Measurements from ENCODE around the gene OR13C3.
"Not testable (repeated sequence)": the region's sequence is repeated elsewhere in the genome, so short reads cannot be mapped to it uniquely, and the experiment has no call there.

OR13C3 gene

DNA sequence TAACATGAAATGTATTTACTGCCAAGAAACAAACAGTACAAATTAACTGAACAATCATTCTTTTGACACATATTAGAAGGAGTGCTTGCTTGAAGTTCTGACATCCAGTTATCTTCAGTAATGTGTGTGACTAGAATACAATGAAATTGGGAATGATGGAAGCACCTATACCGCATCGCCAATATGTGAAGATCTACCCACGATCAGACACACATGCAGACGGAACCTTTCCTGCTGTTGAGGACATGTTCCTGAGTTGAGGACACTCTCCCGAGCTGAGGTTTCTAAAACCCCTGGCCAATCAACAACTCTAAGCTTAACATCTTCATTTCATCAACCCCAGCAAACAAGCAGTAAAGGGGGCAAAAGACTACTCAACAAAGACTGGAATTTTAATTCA lies at the start of gene OR13C3:
OR13C3 (minus strand) TSS at position 101 of the 400 bp plus-strand sequence. CDS start 133 bp downstream, outside the sequence.
- DNase-seq = no peak

DNA sequence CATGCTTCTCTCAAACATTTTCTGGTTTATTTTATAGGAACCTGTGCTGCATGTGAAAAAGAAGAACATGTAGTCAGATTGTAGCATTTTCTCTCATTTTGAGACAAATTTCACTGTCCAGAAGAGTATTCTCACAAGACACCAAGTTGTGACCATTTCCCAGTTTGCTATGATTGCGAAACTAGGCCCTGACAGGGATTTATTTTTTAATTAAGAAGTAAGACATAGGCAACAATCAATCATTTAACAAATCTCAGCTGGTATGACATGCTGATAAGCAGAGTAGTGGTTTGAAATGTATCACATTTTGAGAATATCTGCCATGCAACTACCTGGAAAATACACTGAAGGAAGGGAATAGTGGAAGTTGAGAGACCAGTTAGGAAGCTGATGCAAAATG lies 43.9 kb upstream of the OR13C3 start:
- no peak for DNase-seq

DNA sequence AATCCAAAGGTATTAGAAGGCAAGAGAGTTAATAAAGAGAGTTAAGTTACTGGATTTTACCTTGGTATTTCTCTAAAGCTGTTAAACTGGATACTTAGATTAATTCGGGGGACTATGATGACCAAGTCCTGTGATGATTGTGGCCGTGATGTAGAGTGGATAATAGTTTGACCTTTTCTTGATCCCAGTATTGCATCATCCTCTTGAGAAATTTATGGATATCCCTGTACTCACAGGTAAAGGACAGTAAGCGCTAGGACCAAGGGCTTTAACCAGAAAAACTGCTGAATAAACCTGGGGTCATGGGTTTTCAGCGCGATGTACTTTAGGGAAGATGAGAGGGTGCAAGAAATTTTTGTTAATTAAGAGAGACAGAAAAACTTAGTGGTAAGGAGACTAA lies 40.6 kb upstream of the OR13C3 start:
- no peak for DNase-seq

DNA sequence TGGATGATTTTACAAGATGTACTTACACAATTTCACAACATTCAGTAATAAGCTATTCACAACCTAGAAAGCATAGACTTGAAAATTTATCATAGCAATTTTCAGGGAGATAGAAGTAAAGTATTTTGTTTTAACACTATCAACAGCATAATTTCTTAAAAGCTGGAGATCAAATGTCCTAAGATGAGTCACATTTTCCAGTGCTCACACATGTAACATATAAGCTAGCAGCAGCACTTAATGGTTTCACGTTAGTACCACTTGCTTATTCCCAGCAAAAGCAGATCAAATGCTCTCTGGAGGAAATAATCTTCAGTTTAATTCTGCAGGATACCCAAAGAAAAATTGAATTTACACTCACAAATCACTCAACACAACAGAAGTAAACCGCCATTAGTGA lies 38.8 kb upstream of the OR13C3 start:
- DNase-seq = no peak

DNA sequence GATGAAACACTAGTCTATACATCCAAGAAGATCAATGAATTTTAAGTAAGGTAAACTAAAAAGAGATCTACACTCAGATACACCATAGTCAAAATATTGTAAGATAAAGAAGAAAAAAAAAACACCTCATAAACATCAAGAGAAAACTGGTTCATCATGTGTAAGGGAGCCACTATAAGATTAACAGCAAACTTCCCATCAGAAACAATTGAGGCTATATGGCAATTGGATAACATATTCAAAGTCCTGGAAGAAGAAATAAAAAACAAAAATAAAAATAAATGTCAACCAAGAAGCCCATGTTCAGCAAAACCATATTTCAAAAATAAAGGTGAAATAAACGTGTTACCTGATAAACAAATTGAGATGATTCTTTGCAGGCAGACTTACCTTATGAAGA lies 36.0 kb upstream of the OR13C3 start:
- DNase-seq = no peak

DNA sequence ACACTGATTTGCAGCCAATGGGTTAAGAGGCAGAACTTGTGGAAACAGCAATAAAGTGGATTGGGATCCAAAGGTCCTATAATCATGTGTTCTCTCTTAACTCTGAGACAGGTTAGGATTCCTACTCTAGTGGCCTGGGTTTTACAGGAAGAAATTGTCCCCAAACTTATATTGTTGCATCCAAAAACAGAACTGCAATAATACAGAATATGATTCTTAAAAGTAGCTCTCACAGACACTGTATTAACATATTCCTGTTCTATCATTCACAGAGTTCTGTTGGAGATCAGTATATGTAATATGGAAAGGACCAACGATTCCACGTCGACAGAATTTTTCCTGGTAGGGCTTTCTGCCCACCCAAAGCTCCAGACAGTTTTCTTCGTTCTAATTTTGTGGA lies 32.2 kb upstream of the OR13C3 start, which contains the start of gene OR13C8:
OR13C8 (plus strand) TSS at position 301 of the 400 bp plus-strand sequence; CDS start at position 301, 0 bp downstream.
- DNase-seq = no peak

DNA sequence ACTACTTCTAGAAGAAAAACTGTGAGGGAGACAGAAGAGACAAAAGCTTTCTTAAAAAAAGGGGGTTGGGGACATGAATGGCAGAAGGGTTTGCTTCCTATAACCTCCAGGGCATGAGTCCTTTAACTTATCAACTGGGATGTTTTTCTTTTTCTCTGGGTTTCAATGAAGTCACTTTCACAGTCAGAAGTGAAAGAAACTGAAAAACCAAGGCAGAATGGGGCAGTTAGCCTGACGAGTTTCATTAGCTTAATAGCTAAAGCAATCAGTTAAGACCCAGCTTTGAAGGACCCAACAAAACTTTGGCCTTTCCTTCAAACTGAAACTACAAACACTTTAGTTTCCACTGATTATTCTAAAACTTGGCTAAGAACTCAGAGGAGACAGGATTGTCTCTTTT lies 27.7 kb upstream of the OR13C3 start:
- DNase-seq = no peak

DNA sequence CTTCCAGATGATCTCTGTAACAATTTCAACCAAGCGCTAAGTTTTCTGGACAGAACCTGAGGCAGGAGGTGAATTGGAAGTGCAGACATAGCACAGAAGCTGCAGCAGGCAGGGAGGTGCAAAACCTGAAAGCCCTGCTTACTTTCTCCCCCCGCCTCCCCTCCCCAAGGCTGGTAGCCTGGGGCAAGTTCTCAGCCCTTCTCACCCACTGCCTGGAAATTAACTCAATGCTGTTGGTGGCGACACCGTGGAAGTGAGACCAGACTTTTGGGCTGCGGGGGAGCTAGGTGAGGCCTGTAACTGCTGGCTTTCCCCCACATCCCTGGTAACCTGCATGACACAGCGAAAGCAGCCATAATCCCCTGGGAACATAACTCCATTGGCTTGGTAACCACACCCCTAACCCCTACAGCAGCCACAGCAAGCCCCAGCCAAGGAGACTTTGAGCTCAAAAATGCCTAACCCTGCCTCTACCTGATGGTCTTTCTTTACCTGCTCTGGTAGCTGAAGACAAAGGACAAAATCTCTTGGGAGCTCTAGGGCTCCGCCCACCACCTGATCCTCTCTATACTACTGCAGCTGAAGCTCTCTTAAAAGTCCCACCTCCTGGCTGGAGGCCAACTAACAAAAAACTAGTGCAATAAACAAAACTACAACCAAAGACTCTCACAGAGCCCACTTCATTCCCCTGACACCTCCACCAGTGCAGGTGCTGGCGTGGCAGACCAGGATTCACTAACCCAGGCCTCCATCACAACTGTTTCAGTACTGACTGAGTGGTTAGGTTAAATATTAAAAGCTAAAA lies 20.4 kb upstream of the OR13C3 start:
- DNase-seq = no peak

DNA sequence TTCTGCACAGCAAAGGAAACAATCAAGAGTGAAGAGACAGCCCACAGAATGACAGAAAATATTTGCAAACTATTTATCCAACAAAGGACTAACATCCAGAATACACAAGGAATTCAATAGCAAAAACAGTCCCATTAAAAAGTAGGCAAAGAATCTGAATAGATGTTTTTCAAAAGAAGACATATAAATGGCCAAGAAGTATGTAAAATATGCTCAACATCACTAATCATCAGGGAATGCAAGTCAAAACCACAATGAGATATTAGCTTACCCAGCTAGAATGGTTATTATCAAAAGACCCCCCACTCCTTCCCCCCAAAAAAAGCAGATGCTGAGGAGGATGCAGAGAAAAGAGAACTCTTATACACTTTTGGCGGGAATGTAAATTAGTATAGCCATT lies 18.9 kb upstream of the OR13C3 start:
- no peak for DNase-seq

DNA sequence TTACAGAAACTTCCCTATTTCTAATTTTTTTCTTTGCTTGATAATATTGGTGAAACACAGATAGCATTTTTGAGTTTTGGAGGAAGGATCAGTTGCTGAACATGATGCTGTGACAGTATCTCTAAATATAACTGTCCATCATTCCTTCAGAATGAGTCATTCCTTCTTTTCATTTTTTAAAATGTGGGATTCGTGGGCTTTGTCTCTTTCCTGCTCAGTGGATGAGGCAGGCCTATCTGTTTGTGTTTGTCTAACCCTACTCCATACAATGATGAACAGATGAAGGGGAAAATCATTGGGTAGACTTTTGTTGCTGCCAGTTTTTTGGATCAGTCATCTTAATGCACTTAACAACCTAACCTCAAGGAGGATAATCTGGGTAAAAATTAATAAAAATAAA lies 16.6 kb upstream of the OR13C3 start:
- no peak for DNase-seq

DNA sequence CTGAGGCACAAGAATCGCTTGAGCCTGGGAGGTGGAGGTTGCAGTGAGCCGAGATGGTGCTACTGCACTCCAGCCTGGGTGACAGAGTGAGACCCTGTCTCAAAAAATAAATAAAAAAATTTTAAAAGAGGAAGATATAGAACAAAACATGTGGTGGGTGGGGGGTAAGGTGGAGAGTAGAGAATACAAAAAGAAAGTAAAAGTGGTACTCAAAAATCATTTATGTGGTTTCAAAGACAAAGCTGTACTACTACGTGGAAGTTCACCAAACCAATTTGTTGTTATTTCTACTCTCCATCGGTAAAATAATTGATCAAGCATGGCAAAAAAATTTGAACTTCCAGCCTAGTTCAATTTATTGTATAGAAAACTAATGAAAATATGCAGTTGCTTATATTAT lies 8.0 kb upstream of the OR13C3 start:
- no peak for DNase-seq

DNA sequence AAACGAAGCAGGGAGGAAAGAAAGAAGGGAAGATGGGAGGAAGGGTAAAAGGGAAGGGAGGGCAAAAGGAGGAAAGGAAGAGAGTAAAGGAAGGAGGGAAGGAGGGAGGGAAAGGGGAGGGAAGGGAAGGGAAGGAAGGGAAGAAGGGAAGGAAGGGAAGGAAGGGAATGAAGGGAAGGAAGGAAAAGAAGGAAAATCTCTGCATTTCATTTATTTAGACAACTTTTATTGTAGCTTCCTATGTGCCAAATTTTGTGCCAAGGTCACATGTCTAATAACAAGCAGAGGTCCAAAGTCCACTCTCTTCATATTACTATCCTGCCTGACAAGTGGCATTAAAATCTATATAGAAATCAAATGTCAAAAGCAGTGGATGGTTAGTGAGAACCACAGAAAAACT lies 2.6 kb upstream of the OR13C3 start:
- DNase-seq = no peak

DNA sequence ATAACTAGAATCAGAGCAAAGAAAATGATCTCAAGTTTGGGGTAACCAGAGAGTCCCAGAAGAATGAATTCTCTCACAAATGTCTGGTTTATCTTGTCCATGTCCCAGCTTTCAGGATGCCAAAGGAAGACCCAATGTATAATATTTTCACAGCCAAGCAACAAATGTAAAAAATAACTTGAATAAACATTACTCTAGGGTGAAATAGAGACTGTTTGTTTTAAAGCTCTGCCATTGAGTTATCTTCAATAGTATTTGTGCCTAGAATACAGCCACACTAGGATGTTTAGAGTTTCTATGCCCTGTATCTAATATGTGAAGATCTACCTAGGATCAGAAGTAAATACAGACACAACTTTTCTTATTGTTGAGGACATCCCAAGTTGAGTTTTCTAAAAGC lies 9.5 kb downstream of the OR13C3 start, which contains the start of gene OR13C4:
OR13C4 (minus strand) TSS at position 101 of the 400 bp plus-strand sequence; CDS start at position 101, 0 bp downstream.
- no peak for DNase-seq

DNA sequence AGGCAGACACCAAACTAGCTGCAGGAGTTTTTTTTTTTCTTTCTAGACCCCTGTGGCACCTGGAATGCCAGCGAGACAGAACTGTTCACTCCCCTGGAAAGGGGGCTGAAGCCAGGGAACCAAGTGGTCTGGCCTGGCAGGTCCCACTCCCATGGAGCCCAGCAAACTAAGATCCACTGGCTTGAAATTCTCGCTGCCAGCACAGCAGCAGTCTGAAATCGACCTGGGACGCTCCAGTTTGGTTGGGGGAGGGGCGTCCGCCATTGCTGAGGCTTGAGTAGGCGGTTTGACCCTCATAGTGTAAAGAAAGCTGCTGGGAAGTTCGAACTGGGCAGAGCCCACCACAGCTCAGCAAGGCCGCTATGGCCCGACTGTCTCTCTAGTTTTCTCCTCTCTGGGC lies 16.4 kb downstream of the OR13C3 start:
- DNase-seq = not testable (repeated sequence)

DNA sequence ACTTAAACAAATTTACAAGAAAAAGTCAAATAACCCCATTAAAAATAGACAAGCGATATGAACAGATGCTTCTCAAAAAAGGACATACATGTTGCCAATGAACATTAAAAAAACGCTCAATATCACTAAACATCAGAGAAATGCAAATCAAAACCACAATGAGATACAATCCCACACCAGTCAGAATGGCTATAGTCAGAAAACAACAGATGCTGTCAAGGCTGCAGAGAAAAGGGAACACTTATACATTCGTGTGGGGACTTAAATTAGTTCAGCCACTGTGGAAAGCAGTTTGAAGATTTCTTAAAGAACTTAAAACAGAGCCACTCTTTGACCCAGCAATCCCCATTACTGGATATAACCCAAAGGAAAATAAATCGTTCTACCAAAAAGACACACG lies 21.8 kb downstream of the OR13C3 start:
- DNase-seq = no peak

DNA sequence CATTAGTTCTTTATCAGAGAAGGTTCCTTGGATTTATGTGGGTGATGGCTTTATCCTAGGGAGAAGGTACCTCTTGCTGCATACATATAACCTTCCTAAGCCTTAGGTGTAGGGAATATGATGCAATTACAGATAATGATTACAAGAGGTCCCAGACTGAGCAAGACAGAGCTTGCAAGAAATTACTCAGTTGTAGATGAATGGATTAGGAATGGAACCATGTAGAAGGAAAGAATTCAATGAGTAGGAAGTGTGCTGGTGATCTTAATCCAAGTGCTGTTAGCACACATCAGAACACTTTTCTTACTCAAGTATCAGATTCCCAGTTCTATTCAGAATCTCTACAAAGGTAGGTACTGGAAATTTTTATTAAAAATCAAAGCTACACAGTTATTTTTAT lies 30.1 kb downstream of the OR13C3 start:
- DNase-seq = no peak

DNA sequence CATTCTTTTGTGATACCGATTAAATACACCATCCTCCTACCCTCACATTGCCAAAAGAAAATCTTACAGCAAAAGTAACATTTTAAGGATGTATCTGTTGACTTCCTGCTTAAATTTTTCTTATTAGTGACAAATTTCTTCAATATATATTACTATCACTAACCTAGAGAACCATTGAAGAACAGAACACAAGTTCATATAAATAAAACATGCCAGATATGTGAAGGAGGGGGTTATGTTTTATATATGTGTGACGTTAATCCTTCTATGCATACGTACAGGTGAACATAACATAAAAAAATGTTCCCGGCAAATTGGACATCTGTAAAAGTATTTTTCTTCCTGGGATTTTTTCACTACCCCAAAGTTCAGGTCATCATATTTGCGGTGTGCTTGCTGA lies 32.7 kb downstream of the OR13C3 start, which contains the start of gene OR13F1:
OR13F1 (plus strand) TSS at position 301 of the 400 bp plus-strand sequence; CDS start at position 301, 0 bp downstream.
- no peak for DNase-seq

DNA sequence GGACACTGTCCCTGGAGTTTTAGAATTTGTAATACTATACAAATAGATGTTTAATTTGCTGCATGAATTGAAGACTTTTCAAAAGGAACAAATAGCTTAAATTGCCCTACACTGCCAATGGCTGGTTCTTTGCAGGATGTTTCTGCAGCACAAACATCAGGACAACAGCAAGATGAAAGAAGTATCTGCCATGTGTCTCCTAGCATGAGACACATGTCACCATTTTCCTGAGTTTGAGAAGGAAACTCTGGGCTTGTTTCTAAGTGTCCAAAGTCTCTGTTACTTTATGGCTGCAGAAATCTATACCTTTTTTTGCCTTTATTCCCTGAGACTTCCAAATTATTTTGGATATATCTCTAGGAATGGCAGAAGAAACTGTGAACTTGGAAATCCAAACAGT lies 33.2 kb downstream of the OR13C3 start:
- DNase-seq = no peak

DNA sequence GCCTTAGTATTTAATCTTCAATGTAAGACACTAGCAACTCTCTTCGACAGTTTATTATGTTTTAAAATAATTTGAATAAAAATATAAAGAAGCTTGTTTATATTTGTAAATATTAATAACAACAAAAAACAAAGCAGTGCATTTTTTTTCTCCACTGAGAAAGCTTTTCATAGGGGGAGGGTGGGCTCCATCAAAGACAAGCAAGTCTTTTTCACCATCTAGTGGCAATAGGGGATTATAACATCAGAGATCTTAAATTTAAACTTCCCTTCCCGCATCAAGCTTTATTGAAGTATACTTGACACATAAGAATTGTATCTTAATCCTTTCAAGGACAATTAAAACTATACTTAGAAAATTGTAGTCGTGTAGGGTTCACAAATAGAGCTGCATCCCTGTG lies 41.8 kb downstream of the OR13C3 start:
- no peak for DNase-seq

Data from activated CD8-positive, alpha-beta memory T cell treated with anti-CD3 and anti-CD28 coated beads, Interleukin-2, amount 50 U/mL, for 48 hours (primary cell).